Suppressor macrophage treated with lipopolysaccharide for 1 hour (primary cell): ENCODE measurements around the gene CDKL5.

Experiments used
- DNase-seq, 3 donors: peaks; one replicate each; pipeline ENCODE4 v3.0.0-alpha.2; 2020 to 2022

CDKL5 gene

DNA sequence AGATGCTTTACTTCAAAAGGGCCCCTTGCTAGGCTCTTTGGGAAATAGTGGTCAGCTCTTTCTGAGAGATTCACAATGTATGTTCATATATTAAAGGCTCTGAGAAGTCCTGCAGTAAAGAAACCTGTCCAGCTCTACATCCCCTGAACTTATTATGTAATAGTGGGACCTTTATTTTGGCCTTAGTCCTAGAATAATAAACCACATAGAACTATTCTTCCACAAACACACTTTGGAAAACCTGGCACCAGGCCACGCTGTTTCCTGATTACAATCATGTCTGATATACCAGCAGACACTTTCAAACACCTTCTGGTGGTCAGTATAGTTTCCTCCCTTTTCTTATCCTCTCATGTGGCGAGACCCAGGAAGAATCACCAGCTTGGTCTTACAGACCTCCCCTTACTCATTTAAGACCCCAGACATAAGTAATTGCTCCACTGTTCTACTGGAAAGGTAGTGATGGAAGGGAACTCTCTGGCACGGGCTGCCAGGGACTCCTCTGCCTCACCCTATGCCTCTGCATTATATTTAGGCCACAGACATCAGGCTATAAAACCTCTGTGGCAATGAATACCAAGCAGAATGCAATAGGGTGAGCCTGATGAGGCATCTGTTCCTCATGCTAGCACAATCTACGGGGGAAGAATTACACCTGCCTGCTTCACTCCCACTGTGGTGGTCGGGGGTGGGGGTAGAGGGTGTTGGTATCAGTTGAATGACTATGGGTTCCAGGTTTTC is 276.4 kb downstream of the CDKL5 start:
- no peak for DNase-seq

DNA sequence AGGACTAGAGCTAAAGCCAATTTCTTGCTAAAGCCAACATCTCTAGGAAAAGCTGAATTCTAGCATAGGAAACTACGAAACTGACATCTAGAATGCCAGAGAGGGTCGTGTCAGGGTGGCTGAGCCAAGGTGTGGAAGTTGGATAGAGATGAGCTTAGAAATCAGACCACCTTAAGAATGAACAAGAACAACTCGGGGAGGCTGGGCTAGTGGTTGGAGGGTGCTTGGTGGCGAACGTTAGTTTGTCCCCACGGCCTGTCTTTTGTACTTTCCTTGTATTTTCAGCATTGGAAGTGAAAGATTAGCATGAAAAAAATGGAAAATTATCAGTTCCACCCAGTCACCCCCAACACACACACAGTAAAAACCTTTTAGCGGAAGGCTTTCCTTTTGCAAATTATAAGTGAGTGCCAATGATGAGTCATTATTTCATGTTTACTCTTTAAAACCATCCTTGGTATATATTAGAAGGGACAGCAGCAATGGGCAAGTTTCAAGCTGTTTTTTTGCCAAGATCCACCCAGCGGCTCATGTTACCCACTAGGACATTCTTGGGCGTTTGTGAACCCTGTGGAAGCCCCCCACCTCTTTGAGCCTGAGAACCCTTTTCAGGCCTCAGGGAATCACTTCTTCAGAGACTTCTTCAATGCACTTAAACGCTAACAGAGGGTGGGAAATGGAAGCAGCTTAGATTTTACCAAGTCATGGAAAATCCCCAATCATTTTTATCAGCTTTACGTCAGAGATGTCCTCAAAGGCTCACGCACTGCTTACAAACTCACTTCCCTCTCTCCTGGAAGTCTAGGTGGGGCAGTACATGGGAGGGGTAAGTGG is 277.2 kb downstream of the CDKL5 start:
- DNase-seq: no peak
